Sciatic nerve (tissue), 2 donors: ENCODE data around the gene ART4. TPM values are rescaled to one million over a fixed set of nuclear protein-coding genes. Genes with fewer than 3 reads are reported as not detected.

ENCODE experiments used
- ATAC-seq: fragments of 200-7000 bp; cut with Tn5 transposase; one replicate; pipeline ENCODE4 v1.9.1; 2020; ENCODE audit warnings: mild to moderate bottlenecking, moderate library complexity
- DNase-seq: peaks from one replicate; pipeline ENCODE4 v3.0.0-alpha.2; 2020; ENCODE audit warnings: low spot score
- intact Hi-C: fragments of 100-400 bp; cut with DNase I; formaldehyde crosslinking; loops from one replicate; pipeline ENCODE4 v1.14.2; 2022
- total RNA-seq: library from RNA; stranded (reverse); fragmentation: NEBNext Ultra II Directional; extraction: Animal tissue kit (Norgen Biotek cat#: 25700); gene quantifications from one replicate; pipeline ENCODE4 v1.2.1, GENCODE V29; 2021
- donor health status: DM: no; HTN: no; CAD: no.
- donor health status: DM: no; HTN: no; CAD: no.

Gene ART4
- total RNA-seq, 1 donor from 2014 or later, result 0.80 TPM

DNA sequence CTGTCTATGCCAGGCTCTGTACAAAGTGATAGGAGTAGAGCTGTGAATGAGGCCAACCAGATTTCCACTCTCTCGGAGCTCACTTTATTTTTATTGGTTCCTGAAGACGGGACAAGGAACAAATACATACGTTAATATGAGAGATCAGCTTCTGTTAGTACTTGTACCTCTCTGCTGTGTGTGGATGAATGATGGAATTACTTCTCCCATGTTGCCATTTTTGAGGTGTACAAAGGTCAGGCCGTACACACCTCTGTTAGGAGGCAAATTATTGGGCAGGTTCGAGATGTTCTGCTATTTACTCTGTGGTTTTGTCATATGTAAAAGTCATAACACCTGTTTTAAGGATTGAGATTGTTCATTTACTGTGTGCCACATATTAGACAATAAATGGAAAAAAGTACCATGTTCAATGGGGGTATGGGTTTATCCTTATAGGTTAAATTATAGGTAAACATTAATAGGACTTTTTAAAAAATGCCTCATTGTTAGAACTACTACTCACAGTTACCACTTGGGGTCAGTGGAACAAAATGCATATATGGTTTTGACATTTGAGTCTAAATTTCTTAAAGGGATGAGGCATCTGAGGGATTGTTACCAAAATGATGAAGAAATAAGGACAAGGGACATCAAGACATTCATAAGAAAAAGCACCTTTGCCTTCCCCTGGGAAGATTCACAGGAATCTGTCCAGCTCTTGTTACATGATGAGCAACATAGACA is 66.9 kb downstream of the ART4 start:
- DNase-seq (no peak), ATAC-seq (no peak)
- intact Hi-C loops, result loop anchor here (10.0 kb wide), 1 partner anchor 218 kb away; no protein-coding TSS in a partner anchor

DNA sequence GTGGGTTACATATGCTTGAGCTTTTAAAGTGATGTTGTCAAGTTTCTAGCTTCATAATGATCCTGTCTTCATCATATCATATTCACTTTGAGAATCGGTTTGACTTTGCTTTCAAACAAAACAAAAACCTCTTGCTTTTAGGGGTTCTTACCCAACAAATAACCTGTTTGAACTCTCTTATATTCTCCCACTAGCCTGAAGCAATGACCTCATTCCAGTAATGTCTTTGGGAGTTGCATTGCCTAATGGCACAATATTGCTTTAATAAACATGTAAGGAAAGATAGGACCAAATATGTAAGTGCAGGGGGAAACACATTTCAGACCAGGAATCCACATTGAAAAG is 67.7 kb downstream of the ART4 start:
- intact Hi-C loops, result loop anchor here (10.0 kb wide), 1 partner anchor 219 kb away; no protein-coding TSS in a partner anchor
- ATAC-seq (no peak), DNase-seq (no peak)

Other genes with a start within 250 kb of the ART4 start
- not detected for gene GUCY2C, start 146.9 kb downstream of the ART4 start, total RNA-seq
- 63.8 TPM for gene WBP11, start 40.0 kb downstream of the ART4 start, total RNA-seq
- 2.3 TPM for gene C12orf60, start 39.9 kb downstream of the ART4 start, total RNA-seq
- gene SMCO3, start 29.3 kb downstream of the ART4 start, total RNA-seq, result 21.0 TPM
- 1,381 TPM for gene MGP, start 42.3 kb upstream of the ART4 start, total RNA-seq
- gene ERP27, start 95.0 kb upstream of the ART4 start, total RNA-seq, result 1.0 TPM
- gene ARHGDIB, start 118.1 kb upstream of the ART4 start, total RNA-seq, result 73.5 TPM
- not detected for gene PDE6H, start 129.5 kb upstream of the ART4 start, total RNA-seq